ENCODE results near the gene SLC37A4. TPM values are rescaled to one million over a fixed set of nuclear protein-coding genes. Genes with fewer than 3 reads are reported as not detected.
"Not testable (repeated sequence)": the region's sequence is repeated elsewhere in the genome, so short reads cannot be mapped to it uniquely, and the experiment has no call there.

Gene SLC37A4
- total RNA-seq, 2 donors from 2014 or later, result 43.0 to 59.9 TPM

DNA sequence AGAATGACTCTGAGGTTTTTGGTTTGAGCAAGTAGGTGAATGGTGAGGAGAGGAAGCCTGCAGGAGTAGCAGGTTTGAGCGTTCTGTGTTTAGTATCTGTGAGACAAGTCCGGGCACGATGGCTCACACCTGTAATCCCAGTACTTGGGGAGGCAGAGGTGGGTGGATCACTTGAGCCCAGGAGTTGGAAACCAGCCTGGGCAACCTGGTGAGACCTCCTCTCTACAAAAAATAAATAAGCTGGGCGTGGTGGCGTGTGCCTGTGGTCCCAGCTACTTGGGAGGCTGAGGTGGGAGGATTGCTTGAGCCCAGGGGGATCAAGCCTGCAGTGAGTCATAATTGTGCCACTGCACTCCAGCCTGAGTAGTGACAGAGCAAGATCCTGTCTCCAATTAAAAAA is 42.4 kb downstream of the SLC37A4 start:
- DNase-seq, result no peak
- no peak for ATAC-seq
- intact Hi-C loops (cut with DNase I, micrococcal nuclease), result no loop called here

- intact Hi-C loops (cut with DNase I, micrococcal nuclease), result no loop called here
- DNase-seq, result no peak
- ATAC-seq, result no peak
Observed at GRCh38 chr11:118984825-118985224, 45.9 kb downstream of the SLC37A4 start.

GRCh38 chr11:118984337-118984736 is 46.3 kb downstream of the SLC37A4 start:
- ATAC-seq; intact Hi-C loops (cut with DNase I, micrococcal nuclease); DNase-seq: not testable (repeated sequence)

GRCh38 chr11:118980191-118980881 is 50.3 kb downstream of the SLC37A4 start:
- DNase-seq (peak in 1 of 2 donors; percentile 34), ATAC-seq (peak; percentile 67)
- intact Hi-C loops (cut with DNase I, micrococcal nuclease), result no loop called here

- intact Hi-C loops (cut with DNase I, micrococcal nuclease), result no loop called here
- ATAC-seq (no peak), DNase-seq (no peak)
Observed at GRCh38 chr11:118979434-118979833, 51.2 kb downstream of the SLC37A4 start.

- DNase-seq, result no peak
- intact Hi-C loops (cut with DNase I, micrococcal nuclease), result no loop called here
- no peak for ATAC-seq
Observed at GRCh38 chr11:118975771-118976709, 54.6 kb downstream of the SLC37A4 start.

Small RNAs within 50 kb of the gene (microRNA-seq; reads per million reads assigned to microRNA genes)
- gene MIR3656, result 0.53 to 6.8 reads per million in 2 donors

Other genes with a start within 250 kb of the SLC37A4 start
- 100 to 1,000 TPM in 1 of 2 donors, 10 to 100 TPM in 1; 96.3 to 100 TPM for gene DDX6, start 239.7 kb downstream of the SLC37A4 start, total RNA-seq
- gene CXCR5, start 147.0 kb downstream of the SLC37A4 start, total RNA-seq, result under 1 TPM; 0.12 to 0.39 TPM
- 10 to 100 TPM; 36.4 to 36.5 TPM for gene BCL9L, start 105.0 kb downstream of the SLC37A4 start, total RNA-seq
- not detected for gene UPK2, start 74.6 kb downstream of the SLC37A4 start, total RNA-seq
- gene FOXR1, start 59.1 kb downstream of the SLC37A4 start, total RNA-seq, result not detected
- gene CENATAC, start 32.7 kb downstream of the SLC37A4 start, total RNA-seq, result 10 to 100 TPM; 22.7 to 28.5 TPM
- gene RPS25, start 12.5 kb downstream of the SLC37A4 start, total RNA-seq, result 100 to 1,000 TPM; 652 to 750 TPM
- 10 to 100 TPM; 65.1 to 72.8 TPM for gene TRAPPC4, start 12.1 kb downstream of the SLC37A4 start, total RNA-seq
- gene HYOU1, start 26.3 kb upstream of the SLC37A4 start, total RNA-seq, result 100 to 1,000 TPM; 107 to 138 TPM
- gene VPS11, start 36.9 kb upstream of the SLC37A4 start, total RNA-seq, result 10 to 100 TPM; 20.7 to 24.1 TPM
- 10 to 100 TPM; 16.1 to 26.1 TPM for gene HMBS, start 54.0 kb upstream of the SLC37A4 start, total RNA-seq
- gene DPAGT1, start 71.0 kb upstream of the SLC37A4 start, total RNA-seq, result 10 to 100 TPM; 32.4 to 50.3 TPM
- 10 to 100 TPM; 26.6 to 43.7 TPM for gene C2CD2L, start 76.5 kb upstream of the SLC37A4 start, total RNA-seq
- gene HINFP, start 90.7 kb upstream of the SLC37A4 start, total RNA-seq, result 10 to 100 TPM; 34.9 to 35.7 TPM
- gene ABCG4, start 118.2 kb upstream of the SLC37A4 start, total RNA-seq, result not detected
- gene NLRX1, start 137.8 kb upstream of the SLC37A4 start, total RNA-seq, result 10 to 100 TPM; 14.8 to 17.9 TPM
- 10 to 100 TPM; 63.6 to 85.0 TPM for gene NHERF4, start 154.6 kb upstream of the SLC37A4 start, total RNA-seq
- 10 to 100 TPM; 12.4 to 14.1 TPM for gene CBL, start 175.5 kb upstream of the SLC37A4 start, total RNA-seq

All from left colon (tissue), 2 donors.